WERI-Rb-1 (cell line): ENCODE results near the gene TTC17.

Source experiments
- DNase-seq: peaks from one replicate; pipeline ENCODE4 v3.0.0-alpha.2; 2020
- H3K27ac ChIP-seq: fragments of 250-450 bp; sonication (Bioruptor Pico); 2 replicates; pipeline ENCODE4 v1.5.1; 2020; ENCODE audit warnings: mild to moderate bottlenecking, moderate library complexity
- H3K27me3 ChIP-seq: fragments of 250-450 bp; sonication (Bioruptor Pico); 2 replicates; pipeline ENCODE4 v1.5.1; 2021; ENCODE audit warnings: mild to moderate bottlenecking, low read depth, moderate library complexity; ENCODE audit not compliant: insufficient read depth, severe bottlenecking
- H3K36me3 ChIP-seq: fragments of 250-450 bp; sonication (Bioruptor Pico); 2 replicates; pipeline ENCODE4 v1.5.1; 2020; ENCODE audit warnings: mild to moderate bottlenecking, moderate library complexity
- H3K4me3 ChIP-seq: 2 replicates; pipeline ENCODE4 v1.5.1; 2011; ENCODE audit warnings: low read depth, mild to moderate bottlenecking, control low read depth, low read length
- H3K9me3 ChIP-seq: fragments of 250-450 bp; sonication (Bioruptor Pico); 2 replicates; pipeline ENCODE4 v1.5.1; 2021; ENCODE audit warnings: mild to moderate bottlenecking, moderate library complexity; ENCODE audit not compliant: severe bottlenecking
- CTCF ChIP-seq: IDR thresholded peaks from 2 replicates; pipeline ENCODE4 v1.5.1; 2011; ENCODE audit warnings: low read depth, mild to moderate bottlenecking, control low read depth, inconsistent platforms, low read length

Gene TTC17

GRCh38 chr11:43541993-43542392, 183.3 kb downstream of the TTC17 start:
- TF ChIP-seq CTCF, result no peak
- Histone ChIP-seq H3K36me3 (no peaks in the 10 kb centered on the region), H3K9me3 (peaks cover 7% of the 10 kb centered on the region), H3K27ac (no peak overlapping the region), H3K27me3 (peaks cover 2% of the 10 kb centered on the region), H3K4me3 (no peak overlapping the region)
- no peak for DNase-seq

GRCh38 chr11:43542750-43543712, 184.3 kb downstream of the TTC17 start:
- H3K27ac ChIP-seq, result no peak overlapping the region
- H3K4me3 ChIP-seq, result no peak overlapping the region
- no peak for DNase-seq
- H3K27me3 ChIP-seq, result no peaks in the 10 kb centered on the region
- TF ChIP-seq CTCF, result no peak
- peaks cover 7% of the 10 kb centered on the region for H3K9me3 ChIP-seq
- H3K36me3 ChIP-seq, result no peaks in the 10 kb centered on the region
